ENCODE measurements around the gene PML.
"Not testable (repeated sequence)": the region's sequence is repeated elsewhere in the genome, so short reads cannot be mapped to it uniquely, and the experiment has no call there.

Gene PML

DNA sequence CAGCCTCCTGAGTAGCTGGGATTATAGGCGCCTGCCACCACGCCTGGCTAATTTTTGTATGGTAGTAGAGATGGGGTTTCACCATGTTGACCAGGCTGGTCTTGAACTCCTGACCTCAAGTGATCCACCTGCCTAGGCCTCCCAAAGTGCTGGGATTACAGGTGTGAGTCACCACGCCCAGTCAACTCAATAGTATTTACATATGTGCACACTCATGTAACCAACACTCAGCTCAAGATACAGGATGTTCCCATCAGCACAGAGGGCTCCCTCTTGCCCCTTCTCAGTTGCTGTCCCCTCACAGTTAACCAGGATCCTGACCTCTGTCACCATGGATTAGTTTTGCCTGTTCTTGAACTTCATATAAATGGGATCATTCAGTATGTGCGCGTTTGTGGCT, 61.8 kb downstream of the PML start:
- DNase-seq (ENCODE audit: low read depth in 2 of 2): not testable (repeated sequence)

DNA sequence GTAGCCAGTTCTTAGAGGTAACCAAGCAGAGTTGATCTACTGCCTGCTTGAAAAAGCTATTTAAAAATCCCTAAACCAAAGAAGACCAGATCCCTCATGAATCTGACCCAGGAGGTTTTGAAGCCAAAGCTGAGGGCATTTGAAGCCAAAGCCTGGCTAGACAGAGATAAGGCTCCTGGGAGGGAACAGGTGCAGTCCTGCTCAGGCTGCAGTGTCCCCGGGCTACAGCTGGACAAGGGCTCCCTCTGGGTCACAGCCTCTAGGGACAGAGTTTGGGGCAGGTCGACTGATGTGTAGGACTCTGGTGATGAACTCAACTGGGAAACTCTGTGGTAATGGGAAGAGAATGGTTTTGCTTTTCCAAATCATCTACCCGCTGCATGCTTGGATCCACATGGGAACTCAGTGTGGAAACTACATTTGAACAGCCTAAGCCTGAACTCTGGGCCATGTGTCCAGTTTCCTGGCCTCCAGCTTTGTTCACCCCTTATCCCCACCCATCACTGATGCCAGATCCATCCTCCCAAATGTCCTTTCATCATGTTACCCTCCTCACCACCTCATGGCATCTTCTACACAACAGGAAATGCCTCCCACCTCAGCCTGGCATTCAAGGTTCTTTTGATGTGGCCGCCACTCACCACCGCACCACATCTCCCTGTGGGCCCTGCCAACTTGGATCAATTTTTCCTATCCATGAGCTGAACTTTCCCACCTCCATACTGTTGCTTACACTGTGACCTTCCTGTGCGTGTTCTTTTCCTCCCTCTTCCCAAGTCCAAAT, 64.7 kb downstream of the PML start:
- DNase-seq (ENCODE audit: low read depth in 2 of 2): not testable (repeated sequence)

DNA sequence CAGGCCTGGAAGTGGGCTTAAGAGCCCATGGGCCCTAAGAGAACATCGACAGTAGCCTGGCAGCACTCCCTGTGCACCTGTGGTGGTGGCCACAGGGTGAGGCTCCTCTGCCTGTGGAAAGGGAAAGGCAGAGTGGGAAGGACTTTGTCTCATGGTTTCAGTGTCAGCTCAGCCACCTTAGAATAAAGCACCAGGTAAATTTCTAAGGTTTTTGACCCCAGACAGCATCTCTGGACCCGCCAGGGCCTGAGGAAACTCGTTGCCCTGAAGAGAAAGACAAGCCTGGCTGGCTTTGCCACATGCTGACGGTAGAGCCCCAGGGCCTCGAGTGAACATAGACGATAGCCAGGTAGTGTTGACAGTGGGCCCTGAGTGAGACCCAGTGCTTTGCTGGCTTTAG, 65.7 kb downstream of the PML start:
- DNase-seq (ENCODE audit: low read depth in 2 of 2): no peak

DNA sequence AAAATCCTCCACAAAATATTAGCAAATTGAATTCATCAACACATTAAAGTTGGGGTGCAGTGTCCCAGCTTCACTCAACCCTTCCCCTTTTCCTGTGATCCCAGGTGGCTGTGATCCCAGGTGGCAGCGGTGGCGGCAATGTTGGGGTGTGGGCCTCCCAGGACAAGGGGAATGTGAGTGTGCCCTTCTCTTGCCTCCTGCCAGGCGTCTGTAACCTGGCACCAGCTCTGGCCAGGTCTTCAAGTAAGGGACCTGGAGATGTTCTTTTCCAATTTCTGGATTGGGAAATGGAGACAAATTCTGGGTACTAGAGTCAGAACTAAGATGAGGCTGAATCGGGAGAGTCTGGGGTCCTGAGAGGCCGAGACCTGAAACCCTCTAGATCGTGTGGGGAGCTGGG, 67.7 kb downstream of the PML start:
- no peak for DNase-seq (ENCODE audit: low read depth in 2 of 2)

DNA sequence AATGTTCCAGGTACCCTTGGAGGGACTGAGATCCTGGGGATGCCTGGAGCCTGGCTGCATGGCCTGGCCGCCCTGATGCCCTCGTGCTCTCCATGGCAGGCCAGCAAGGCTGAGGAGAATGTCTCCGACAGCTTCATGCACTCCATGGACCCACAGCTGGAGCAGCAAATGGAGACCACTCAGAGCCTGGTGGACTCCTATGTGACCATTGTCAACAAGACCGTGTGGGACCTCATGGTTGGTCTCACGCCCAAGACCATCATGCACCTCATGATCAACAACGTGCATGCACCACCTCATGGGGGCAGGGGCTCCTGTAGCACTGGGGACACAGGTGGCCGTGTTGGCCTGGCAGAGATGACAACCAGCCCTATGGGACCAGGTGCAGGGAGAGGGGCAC, 68.2 kb downstream of the PML start:
- DNase-seq (ENCODE audit: low read depth in 2 of 2): no peak

DNA sequence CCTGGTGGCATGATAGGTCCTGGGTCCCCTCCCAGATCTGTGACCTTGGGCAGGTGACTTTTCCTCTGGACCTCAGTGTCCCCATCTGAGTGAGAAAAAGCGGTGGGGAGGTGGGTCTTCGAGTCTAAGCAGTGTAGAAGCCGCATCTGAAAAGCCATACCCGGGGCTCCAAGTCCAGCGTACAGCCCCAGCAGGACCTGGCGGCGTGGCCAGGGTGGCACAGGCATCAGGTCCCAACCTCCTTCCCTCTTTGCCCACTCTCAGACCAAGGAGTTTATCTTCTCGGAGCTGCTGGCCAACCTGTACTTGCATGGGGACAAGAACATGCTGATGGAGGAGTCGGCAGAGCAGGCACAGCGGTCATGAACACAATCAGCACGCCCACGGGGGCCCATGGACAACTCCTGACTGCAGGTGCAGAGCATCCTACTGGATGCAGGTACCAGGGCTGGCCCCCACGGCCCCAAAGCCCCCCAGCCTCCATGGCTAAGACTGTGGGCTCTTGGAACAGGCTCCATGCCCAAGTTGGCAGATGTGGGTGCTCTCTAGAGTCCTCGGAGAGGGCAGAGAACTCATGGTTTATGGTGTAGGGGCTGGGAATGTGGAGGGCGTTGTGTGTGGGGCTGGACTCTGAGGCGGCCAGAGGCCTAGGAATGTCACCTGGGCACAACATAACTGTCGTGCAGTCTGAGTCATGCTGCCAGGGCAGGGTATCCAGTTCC, 69.1 kb downstream of the PML start:
- DNase-seq (ENCODE audit: low read depth in 2 of 2): not testable (repeated sequence)

DNA sequence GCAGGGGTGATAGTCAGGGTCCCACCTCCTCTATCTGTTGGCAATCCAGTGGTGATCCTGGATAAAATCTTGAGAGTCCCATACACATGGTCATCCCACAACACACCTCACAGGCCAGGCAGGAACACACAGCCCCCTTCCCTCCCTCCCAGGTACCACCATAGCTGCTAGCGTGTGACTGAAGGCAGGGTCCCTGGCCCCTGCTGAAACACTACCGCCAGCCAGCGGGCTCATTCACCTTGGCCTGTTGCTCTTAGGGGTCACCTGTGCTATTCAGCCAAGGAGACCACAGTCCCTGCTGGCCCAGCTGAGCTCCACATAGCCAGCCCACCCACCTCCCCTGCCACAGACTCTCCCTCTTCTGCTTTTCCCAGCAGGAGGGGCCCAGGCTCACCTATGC, 69.7 kb downstream of the PML start:
- DNase-seq (ENCODE audit: low read depth in 2 of 2): not testable (repeated sequence)

DNA sequence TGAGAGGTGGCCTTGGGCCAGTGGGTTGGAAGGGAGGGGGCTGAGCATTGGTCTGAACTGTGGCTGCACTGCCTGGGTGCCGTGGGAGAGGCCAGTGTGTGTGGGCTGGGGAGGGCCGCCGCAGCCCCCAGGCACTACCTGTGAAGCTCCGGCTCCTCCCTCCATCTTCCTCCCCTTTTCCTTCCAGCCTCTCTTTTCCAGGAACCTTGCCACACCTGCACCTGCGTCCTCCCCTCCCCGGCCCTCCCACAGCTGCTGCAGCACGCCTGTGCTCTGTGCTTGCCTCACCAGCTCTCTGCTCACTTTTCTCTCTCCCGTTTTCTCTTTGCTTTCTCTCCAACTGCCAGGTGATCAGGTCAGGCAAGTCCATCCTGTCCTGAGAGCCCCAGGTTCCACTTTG, 70.3 kb downstream of the PML start:
- not testable (repeated sequence) for DNase-seq (ENCODE audit: low read depth in 2 of 2)

DNA sequence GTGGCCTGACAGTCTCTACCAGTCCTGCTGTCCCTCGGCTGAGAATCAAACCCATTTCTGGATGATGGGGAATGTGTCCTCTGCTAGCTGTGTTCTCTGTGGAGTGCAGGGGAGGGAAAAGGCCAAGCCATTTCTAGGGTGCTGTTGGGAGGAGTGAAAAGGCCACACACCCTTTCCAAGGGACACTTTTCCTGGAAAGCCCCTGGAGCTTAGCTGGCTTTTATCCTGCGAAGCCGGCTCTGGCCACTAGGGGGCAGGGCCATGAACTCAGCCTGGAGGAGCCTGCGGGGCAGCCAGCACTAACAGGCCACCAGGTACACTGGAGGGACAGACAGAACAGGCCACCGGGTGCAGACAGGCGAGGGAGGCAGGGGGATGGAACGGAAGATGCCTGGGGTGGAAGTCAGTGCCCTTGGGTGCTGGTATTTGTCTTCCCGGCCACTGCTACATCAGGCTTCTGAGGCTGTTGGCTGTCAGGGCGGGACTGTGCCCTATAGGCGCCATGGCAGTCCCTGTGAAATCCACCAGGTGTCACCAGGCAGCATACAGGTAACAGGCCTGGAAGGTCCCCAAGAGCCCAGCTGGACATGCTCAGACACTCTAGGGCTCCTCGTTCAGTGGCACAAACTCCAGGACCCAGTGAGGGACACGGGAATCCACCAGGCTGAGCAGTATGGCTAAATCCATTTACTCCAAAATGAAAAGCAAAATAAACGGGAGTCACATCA, 71.3 kb downstream of the PML start:
- DNase-seq (ENCODE audit: low read depth in 2 of 2): not testable (repeated sequence)

DNA sequence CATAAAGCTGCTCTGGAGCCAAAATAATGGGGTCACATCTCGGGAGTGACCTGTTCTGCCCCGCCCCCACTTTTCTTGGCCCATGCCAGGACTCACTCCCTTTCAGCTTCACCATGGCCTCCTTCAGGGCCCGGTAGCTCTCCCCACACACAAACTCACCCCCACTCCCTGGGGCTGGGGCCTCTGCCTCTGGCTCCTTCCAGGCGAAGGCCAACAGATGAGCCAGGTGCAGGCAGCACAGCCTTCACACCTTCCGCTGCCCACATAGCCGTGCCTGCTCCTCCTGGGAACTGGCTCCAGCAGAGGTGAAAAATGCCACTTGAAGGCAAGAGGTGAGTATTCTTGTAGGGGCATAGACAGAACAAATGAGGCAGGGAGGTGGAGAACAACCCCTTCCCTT, 77.1 kb downstream of the PML start:
- DNase-seq (ENCODE audit: low read depth in 2 of 2): not testable (repeated sequence)

DNA sequence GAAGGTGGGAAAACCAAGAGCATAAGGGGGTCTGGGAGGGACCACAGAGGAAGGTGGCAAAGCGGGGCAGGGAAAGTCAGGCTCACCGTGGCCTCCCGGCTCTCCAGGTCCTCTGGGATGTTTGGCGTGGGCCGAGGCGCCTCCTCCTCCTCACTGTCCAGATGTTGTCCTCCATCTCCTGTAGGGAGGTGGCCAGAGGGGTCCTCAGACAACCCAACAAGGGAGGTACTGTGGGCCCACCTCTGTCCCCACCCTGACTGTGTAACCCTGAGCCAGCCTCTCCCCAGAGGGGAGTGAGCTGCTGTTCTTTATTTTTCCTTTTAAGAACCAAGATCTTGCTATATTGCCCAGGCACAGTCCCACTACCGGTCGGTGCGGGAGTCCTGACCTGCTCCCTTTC, 77.6 kb downstream of the PML start:
- DNase-seq (ENCODE audit: low read depth in 2 of 2): not testable (repeated sequence)

DNA sequence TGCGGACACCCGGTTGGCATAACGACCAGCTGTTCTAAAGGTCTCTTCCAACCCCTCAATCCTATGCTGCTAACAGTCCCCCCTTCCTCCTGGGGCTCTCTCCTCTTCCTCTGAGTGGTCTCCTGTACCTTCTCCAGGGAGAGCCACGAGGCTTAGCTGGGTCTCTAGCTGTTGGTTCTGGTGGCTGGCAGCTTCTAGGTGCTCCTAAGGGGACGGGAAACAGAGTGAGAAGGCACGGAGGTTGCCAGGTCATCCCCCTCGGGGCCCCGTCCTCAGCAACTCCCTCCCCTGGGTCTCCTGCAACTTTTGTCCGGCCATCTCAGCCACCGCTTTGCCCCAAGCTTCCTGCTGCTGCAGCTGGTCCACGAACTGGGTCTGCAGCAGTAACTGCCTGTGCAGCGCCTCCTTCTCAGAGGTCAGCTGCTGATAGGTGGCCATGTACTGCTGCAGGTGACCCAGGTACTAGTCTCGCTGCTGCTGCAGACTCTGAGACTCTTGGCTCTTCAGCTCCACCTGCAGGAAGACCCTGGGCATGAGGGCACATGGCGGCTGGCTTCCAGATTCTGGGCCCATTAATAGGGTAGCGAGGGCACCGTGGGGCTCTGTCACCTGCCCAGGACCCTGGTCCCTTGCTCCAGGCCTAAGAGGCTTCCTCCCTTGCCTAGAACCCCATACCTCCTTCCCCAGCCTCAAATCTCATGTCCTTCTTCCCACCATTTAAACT, 78.3 kb downstream of the PML start:
- DNase-seq (ENCODE audit: low read depth in 2 of 2): not testable (repeated sequence)

DNA sequence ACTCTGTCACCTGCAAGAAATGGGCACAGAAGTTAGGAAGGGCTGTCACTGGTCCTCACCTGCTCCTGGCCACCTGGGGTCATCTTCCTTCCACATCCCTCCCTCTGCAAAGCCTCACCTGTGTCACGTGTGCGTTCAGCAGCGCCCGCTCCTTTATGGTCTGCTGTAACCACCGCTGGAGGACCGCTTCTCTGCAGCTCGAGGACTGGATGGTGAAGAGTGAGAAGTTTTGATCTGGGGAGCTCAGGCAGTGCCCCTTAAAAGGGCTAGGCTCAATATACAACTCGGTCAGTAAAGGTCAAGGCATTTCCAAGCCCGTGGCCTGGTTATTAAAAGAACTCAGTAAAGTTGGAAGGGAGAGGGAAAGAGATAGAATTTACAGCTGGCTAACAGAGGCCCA, 81.3 kb downstream of the PML start:
- not testable (repeated sequence) for DNase-seq (ENCODE audit: low read depth in 2 of 2)

DNA sequence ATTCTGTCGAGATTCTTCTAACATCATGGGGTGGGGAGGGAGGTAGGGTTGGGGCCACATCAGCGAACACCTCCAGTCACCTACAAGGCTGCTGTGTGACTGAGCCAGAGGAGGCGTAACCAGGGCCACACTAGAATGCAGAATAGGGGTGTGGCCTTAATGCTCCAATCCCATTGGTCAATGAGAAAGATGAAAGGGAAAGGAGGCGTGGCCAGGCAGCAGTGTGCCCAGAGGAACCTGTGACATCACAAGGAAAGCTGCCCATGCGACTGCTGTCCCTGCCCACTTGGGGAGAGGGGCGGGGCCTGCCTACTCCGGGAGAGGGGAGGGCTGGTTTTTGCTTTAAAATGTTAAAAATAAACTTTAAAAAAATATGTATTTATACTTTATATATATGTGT, 87.9 kb downstream of the PML start, which contains the start of gene GOLGA6A:
GOLGA6A (minus strand) TSS at position 101 of the 400 bp plus-strand sequence; CDS start at position 60, 41 bp downstream.
- DNase-seq (ENCODE audit: low read depth in 2 of 2): not testable (repeated sequence)

DNA sequence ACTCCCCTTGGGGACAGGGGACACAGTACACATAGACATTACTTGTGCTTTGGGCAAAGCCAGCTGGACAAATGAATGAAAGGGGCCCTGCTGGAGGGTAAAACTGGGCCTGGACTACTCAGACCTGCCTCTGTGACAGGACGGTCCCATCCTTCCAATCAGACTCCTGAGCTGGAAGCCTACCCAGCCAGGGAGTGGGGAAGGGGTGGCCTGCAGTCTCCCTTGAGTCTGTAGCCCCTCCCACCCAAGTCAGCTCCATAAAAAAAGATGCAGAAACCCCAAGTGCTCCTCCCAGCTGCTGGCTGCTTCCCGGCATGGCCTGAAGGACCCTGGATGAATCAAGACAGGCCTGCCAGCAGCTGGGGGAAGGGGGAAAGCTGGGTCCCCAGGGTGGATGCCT, 100.1 kb downstream of the PML start:
- DNase-seq (ENCODE audit: low read depth in 2 of 2): not testable (repeated sequence)

DNA sequence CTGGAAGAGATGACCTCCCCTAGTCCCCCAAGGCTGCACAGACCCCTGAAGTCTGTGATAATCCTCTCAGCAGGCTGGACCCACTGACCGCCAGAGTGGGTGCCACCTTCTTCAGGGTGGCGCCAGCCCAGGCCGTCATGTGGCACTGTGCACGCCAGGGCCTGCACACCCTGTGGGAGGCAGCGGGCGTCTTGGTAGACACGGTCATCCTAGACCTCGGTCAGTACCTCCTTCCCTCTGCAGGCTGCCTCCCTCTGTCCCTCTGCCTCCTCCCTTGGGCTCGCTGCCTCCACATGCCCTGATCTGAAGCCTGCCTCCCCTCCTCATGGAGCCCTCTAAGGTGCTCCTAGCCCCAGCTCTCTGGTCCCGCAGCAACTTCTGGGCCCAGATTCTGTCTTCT, 101.1 kb downstream of the PML start:
- DNase-seq (ENCODE audit: low read depth in 2 of 2): not testable (repeated sequence)

DNA sequence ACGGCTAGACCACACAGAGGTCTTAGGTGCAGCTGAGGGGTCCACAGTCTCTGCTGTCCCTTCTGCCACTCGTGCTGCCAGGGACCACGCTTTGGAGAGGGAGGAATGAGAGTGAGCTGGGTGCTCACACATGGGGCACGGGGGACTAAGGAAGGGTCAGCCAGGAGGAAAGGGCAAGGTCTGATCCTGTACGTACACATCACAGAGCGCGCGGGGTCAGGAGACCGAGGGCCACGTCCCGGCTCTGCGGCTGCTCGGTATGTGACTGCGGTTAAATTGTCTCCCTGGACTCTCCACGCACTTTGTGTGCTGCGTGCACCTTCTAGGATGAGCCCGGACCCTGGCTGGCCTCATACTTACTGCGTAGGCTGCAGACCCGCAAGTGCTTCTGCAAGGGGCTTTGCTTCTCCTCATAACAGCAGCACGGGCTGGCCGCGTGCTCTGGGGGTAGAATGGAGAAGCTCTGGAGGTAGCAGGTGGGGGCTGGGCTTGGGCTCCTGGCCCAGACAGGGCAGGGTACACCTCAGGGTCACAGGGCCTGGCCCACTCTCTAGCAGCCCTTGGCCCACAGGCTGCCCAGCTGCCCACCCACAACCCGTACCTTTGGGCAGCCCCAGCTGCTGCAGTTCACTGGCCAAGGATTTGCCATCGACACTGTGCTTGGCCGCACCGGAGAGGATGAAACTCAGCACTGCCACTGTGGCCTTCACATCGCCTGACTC, 102.4 kb downstream of the PML start:
- DNase-seq (ENCODE audit: low read depth in 2 of 2): not testable (repeated sequence)
